Left hindlimb (tissue), 1 donor: ENCODE data around the gene ITPRID1.
"Not testable (repeated sequence)": the region's sequence is repeated elsewhere in the genome, so short reads cannot be mapped to it uniquely, and the experiment has no call there.

Experiments
- DNase-seq: peaks from one replicate; pipeline ENCODE4 v3.0.0-alpha.2; 2018

The ITPRID1 gene

DNA sequence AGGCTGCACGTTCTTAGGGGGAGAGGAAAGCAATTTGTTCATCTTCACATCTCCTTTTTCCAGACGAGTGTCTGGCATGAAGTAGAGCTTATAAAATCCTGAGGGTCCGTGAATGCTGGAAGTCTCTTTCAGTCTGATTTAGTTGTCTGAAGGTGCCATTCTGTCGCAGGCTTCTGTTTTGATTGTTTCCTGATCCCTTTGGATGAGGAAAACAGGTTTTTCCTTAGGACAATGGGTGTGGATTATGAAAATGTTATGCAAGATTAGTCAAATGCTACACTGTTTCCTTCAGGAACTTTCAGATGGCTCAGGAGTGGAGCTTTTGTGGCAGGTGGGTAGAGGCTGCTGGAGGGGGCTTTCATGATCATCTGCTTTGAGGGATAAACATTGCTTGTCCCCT lies at the start of gene ITPRID1:
TSS of gene ITPRID1 (plus strand) at position 301 of the 400 bp plus-strand sequence. CDS start 38,935 bp downstream, outside the sequence.
- no peak for DNase-seq

GRCh38 chr7:31464601-31465000 lies 49.3 kb upstream of the ITPRID1 start:
- DNase-seq: no peak

DNA sequence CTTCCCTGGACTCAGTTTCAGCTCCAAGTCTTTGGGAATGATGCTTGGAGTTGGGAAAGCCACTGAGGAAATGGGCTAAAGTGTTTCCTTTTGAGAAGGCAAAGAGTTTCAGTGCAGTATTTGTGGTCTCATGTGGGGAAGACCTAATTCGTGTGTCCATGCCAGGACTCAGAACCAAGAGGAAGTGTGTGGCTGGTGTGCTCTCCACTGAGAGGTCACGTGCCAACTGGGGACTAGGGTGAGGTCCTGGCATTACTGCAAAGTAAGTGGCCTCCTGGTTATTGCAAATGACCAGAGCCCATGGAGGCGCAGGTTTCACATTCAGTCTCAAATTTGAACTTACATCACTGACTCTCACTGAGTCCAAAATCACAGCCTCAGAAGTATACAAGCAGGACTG lies 48.6 kb upstream of the ITPRID1 start:
- no peak for DNase-seq

- DNase-seq: no peak
These were observed 47.9 kb upstream of the ITPRID1 start for GRCh38 chr7:31466036-31466435.

DNA sequence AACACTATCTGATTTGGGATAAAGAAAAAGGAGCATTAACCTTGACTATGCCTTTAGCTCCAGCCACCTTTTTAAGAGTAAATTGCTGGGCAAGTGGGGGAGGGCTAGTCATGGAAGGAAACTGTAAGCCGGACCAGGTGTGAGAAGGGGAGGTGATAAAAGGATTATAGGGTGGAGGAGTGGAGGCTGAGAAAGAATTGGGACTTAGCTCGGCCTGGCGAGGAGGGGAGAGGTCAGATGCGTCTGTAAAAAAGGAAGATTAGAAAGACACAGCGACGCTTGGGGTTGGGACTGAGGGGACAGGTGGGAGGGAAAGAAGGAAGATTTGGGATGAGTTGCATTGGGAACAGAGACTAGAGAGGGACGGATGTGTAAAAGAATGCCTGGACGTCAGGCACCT lies 43.0 kb upstream of the ITPRID1 start:
- not testable (repeated sequence) for DNase-seq

- no peak for DNase-seq
These were observed 38.5 kb upstream of the ITPRID1 start for GRCh38 chr7:31475368-31475767.

DNA sequence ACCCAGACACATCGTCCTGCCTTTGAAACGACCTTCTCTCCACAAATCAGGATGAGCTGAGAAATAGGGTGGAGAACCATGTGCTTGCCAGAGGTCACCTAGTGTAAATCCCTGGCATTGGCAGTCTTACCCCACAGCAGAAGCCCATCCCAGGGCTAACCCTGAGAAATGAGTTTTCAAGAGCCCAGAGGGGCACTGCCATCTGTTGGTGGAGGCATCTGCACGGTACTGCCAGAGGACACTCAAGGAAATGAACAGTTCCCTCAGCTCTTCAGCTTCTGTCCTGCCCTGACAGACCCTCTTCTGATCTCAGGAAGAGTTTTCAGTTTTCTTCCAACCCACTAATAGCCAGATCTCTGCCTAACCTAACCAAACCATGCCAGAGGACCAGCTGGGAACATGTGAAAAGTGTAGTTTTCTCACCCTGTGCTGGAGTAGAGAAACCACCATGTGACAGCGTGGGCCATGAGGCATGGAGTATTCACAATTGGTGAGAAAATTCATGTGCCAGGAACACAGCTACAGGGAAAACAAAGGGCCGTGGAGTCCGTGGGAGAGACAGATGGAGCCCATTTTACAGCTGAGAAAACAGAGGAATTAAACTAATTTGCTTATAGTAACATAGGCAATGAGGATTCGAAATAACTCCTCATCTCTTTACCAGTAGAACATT lies 37.7 kb upstream of the ITPRID1 start:
- DNase-seq: no peak

- no peak for DNase-seq
These were observed 36.8 kb upstream of the ITPRID1 start for GRCh38 chr7:31476941-31477677.

DNA sequence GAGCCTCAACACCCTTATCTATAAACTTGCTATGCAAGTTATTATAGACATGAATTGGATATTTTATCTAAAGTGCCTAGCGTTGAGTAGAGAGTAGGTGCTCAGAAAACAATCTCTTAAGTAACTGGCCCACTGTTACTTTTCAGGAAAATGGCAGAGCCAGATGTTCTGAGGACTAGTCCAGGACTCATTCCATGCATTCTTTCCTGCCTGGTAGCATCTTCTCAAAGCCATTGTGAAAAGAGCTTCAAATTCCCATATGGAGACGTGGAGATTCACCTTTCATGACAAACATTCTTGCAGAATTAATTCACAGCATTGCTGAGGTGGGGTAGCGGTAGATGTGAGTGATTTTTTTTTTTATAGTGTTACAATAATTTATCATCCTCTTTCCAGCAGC lies 35.9 kb upstream of the ITPRID1 start:
- DNase-seq: no peak

GRCh38 chr7:31478721-31479120 lies 35.2 kb upstream of the ITPRID1 start:
- no peak for DNase-seq

DNA sequence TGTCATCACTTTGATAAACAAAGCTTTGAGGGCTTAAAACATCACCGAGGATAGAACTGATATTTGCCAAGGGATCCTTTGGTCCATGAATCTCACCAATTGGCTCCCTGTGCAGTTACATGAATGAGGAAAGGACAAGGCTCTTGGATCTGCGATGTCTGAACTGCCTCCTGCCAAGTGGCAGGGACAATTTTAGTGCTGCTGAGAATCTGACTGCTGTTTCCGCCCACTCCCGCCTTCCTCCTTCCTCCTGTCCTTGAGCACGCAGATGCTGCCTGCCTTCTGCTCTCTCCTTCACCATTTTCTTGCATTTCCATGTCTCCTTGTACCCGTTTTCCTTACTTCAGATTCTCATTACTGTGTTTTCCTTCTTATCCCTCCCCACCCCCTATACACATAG lies 26.8 kb upstream of the ITPRID1 start:
- no peak for DNase-seq

DNA sequence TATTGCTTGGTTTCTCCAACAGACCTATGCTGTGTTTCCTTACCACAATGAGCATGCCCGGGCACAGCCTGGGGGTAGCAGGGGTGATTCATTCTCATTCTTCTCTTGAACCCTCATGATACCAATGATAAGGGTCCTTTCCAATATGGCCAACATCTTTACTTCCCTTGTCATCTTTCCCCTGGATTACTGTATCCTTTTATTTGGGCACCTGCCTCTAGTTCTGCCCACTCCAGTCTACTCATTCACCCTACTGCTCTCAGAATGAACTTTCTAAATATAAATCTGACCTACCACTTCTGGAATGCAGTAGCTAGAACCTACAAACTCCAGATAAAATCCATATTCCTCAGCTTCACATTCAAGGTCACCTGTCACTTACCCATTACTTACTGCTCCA lies 26.4 kb upstream of the ITPRID1 start:
- DNase-seq: no peak

DNA sequence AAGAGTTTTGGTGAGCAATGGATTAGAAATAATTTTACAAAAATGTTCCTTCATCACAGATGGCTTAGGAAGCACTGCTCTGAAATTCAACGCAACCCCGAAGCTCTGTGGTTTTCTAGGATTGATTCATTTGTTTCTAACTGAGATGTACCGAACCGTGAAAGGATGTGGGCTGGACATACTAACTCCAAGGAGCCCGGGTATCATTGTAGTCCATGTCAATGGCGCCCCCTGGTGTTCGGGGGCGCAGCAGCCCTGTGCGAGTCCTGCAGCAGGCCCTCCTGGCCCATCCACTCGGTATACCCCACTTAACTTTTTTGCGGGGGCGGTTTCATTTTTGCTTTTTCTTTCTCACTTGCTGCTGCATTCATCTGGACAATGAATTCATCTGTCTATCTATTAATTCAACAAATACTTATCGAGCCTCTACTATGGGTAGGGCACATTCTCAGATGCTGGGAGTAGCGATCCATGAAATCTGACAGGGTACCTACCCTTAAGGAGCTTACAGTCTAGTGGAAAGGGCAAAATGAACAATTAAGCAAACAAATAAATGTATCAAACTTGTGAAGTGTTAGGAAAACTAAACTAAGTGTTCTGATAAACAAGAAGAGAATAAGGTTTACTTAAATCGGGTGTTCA lies 25.2 kb upstream of the ITPRID1 start:
- peak; percentile 39 for DNase-seq

GRCh38 chr7:31490796-31491314 lies 23.0 kb upstream of the ITPRID1 start:
- DNase-seq: no peak

GRCh38 chr7:31492086-31492485 lies 21.8 kb upstream of the ITPRID1 start:
- DNase-seq: no peak

DNA sequence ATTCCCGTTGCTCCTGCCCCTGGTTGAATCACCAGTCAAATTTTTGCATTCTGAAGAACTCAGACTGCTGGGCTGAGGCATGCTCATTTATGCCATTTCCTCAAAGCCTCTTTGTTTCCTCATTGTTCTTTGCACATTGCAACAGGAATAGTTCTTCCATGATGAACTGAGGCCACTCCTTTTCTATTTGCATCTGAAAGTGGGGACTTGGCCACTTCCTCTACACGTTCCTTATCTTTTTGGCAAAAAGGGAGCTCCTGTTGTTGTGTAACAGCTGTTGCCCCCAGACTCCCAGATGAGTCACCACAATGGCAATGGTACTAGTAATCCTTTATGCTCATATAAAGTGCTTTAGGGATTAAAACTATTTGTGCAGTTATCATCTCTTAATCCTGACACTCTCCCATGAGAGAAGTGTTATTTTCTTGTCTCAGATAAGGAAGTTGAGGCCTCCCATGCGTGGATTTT lies 20.1 kb upstream of the ITPRID1 start:
- DNase-seq: no peak

DNA sequence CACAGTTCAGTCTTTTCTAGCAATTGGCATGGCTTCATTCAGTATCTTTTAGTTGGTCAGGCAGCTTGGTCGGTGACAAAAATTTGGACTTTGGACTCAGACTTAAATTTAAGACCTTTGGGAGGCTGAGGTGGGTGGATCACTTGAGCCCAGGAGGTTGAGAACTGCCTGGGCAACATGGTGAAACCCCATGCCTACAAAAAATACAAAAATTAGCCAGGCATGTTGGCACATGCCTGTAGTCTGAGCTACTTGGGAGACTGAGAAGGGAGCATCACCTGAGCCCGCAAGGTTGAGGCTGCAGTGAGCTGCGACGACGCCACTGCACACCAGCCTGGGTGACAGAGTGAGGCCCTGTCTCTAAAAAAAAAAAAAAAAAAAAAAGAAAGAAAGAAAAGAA lies 19.5 kb upstream of the ITPRID1 start:
- DNase-seq: no peak

- no peak for DNase-seq
These were observed 18.2 kb upstream of the ITPRID1 start for GRCh38 chr7:31495653-31496052.

- no peak for DNase-seq
These were observed 16.4 kb upstream of the ITPRID1 start for GRCh38 chr7:31497516-31497915.

- no peak for DNase-seq
These were observed 13.2 kb upstream of the ITPRID1 start for GRCh38 chr7:31500656-31501055.

DNA sequence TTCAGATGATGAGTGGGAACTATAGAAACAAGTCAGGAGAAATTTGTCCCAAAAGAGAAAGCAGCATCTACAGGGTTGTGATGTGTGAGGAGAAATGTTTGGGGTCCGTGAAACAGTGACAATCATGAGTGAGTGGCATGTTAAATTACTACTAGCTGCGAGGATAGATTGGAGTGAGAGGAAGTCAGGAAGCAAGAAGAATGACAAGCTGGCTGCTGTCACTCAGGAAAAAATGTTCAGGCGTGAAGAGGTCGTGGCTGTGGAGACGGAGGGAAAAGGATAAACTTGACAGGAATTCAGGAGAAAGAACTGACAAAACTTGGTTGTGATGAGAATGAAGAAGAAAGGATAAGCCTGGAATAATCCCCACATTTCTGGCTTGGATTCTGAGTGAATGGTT lies 5.1 kb upstream of the ITPRID1 start:
- no peak for DNase-seq

DNA sequence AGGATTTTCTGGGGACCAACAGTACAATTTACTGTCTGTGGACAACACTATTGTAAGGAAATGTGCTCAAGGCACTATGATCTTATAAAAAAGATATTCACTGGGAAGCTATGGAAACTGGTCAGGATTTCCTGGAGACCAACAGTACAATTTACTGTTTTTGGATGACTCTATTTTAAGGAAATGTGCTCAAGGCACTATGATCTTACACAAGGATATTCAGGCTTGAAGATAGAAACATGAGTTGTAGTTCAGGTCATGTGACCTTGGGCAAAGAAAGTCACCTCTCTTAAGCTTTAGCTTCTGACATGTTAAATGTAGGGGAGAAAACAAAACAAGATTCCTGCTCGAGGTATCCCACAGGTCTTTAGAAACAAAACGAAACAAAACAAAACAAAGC lies 1.7 kb upstream of the ITPRID1 start:
- no peak for DNase-seq

GRCh38 chr7:31516680-31517502 lies 3.0 kb downstream of the ITPRID1 start:
- DNase-seq: no peak
